ENCODE measurements around the gene SSTR3. TPM values are rescaled to one million over a fixed set of nuclear protein-coding genes. Genes with fewer than 3 reads are reported as not detected.

The SSTR3 gene
- total RNA-seq, 2 experiments from 2014 or later = 0.25 to 0.30 TPM

DNA sequence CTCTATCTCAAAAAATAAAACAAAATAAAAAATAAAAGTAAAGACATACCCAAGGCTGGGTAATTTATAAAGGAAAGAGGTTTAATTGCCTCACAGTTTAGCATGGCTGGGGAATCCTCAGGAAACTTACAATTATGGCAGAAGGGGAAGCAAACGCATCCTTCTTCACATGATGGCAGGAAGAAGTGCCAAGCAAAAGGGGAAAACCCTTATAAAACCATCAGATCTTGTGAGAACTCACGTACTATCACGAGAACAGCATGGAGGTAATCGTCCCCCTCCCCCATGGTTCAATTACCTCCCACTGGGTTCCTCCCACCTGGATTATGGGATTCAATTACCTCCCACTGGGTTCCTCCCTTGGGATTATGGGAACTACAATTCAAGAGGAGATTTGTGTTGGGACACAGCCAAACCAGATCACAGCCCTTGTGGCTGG is 8.3 kb upstream of the SSTR3 start:
- Histone ChIP-seq H3K79me2 (ENCODE audit: insufficient read depth, low read depth, low read length) (no peaks in the 10 kb centered on the region), H3K36me3 (ENCODE audit: insufficient read depth, low read length) (peaks cover 43% of the 10 kb centered on the region), H2AFZ (ENCODE audit: low read length) (no peak overlapping the region), H3K9me2 (ENCODE audit: insufficient read depth, low read length) (no peaks in the 10 kb centered on the region), H3K4me1 (ENCODE audit: insufficient read depth, low read length, poor library complexity, severe bottlenecking) (peaks cover 66% of the 10 kb centered on the region), H4K20me1 (ENCODE audit: insufficient read depth, low read length) (no peaks in the 10 kb centered on the region), H3K4me3 (ENCODE audit: low read depth, low read length, poor library complexity, severe bottlenecking) (no peak overlapping the region), H3K27ac (ENCODE audit: low read depth, low read length, poor library complexity, severe bottlenecking) (peak overlapping the region; percentile 84), H3K4me2 (ENCODE audit: low read length) (peak overlapping the region; percentile 69), H3K9me3 (ENCODE audit: low read length) (0 out of 2 replicates have a peak, but pooled peaks cover 4% of the 10 kb centered on the region)
- intact Hi-C loops (cut with micrococcal nuclease; ENCODE audit: unreplicated experiment) = no loop called here
- TF ChIP-seq, protein P1, sequence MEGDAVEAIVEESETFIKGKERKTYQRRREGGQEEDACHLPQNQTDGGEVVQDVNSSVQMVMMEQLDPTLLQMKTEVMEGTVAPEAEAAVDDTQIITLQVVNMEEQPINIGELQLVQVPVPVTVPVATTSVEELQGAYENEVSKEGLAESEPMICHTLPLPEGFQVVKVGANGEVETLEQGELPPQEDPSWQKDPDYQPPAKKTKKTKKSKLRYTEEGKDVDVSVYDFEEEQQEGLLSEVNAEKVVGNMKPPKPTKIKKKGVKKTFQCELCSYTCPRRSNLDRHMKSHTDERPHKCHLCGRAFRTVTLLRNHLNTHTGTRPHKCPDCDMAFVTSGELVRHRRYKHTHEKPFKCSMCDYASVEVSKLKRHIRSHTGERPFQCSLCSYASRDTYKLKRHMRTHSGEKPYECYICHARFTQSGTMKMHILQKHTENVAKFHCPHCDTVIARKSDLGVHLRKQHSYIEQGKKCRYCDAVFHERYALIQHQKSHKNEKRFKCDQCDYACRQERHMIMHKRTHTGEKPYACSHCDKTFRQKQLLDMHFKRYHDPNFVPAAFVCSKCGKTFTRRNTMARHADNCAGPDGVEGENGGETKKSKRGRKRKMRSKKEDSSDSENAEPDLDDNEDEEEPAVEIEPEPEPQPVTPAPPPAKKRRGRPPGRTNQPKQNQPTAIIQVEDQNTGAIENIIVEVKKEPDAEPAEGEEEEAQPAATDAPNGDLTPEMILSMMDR (conservative IDR thresholded peaks at IDR 0.05; ENCODE audit: low read length) = no peak
- no peak for TF ChIP-seq EZH2phosphoT487 (IDR thresholded peaks at IDR 0.05; ENCODE audit: borderline replicate concordance, low read depth, low read length)
- POLR2A ChIA-PET = interaction anchor here (0.9 kb wide), 1 partner anchor 9 kb away, joined by 3 read pairs; no protein-coding TSS in a partner anchor
- BruUV-seq (replicated peaks) = no TSS peak
- DNase-seq (ENCODE audit: low spot score) = no peak
- CTCF ChIA-PET (ENCODE audit: unreplicated experiment) = no interaction called here

DNA sequence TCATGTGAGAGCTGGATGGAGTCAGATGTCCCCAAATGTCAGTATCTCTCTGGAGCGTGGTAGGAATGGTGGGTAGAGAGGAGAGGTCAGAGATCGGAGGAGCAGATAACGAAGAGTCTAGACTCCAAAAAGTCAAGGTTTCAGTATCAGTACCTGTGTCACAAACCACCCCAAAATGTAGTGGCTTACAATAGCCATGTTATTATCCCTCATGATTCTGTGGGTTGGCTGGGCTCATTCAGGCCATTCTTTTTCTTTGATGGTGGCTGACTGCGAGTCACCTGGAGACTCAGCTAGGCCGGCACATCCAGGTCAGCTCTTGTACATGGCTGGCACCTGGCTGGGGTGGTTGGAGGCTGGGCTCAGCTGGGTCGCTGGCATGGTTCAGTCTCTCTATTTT is 7.3 kb upstream of the SSTR3 start:
- Histone ChIP-seq H4K20me1 (ENCODE audit: insufficient read depth, low read length) (no peaks in the 10 kb centered on the region), H3K4me3 (ENCODE audit: low read depth, low read length, poor library complexity, severe bottlenecking) (peak overlapping the region; percentile 35), H3K36me3 (ENCODE audit: insufficient read depth, low read length) (peaks cover 33% of the 10 kb centered on the region), H3K27ac (ENCODE audit: low read depth, low read length, poor library complexity, severe bottlenecking) (peak overlapping the region; percentile 84), H3K9me3 (ENCODE audit: low read length) (0 out of 2 replicates have a peak, but pooled peaks cover 4% of the 10 kb centered on the region), H2AFZ (ENCODE audit: low read length) (peak overlapping the region; percentile 53; the same call in 1 of the 2 replicates), H3K4me1 (ENCODE audit: insufficient read depth, low read length, poor library complexity, severe bottlenecking) (peaks cover 56% of the 10 kb centered on the region), H3K9me2 (ENCODE audit: insufficient read depth, low read length) (no peaks in the 10 kb centered on the region), H3K79me2 (ENCODE audit: insufficient read depth, low read depth, low read length) (no peaks in the 10 kb centered on the region), H3K4me2 (ENCODE audit: low read length) (peak overlapping the region; percentile 69)
- intact Hi-C loops (cut with micrococcal nuclease; ENCODE audit: unreplicated experiment) = loop anchor here (2.0 kb wide), 1 partner anchor 25 kb away; the partner anchor contains the start of gene RAC2
- no TSS peak for BruUV-seq (replicated peaks)
- ChIA-PET CTCF (ENCODE audit: unreplicated experiment) (interaction anchor here (1.1 kb wide), 1 partner anchor 23 kb away, joined by 3 read pairs; no protein-coding TSS in a partner anchor), POLR2A (interaction anchor here (0.8 to 1.4 kb wide), 3 partner anchors 9 to 25 kb away, joined by 3 read pairs; no protein-coding TSS in a partner anchor)
- no peak for DNase-seq (ENCODE audit: low spot score)
- TF ChIP-seq, protein P1 (conservative IDR thresholded peaks at IDR 0.05; ENCODE audit: low read length) = no peak
- TF ChIP-seq EZH2phosphoT487 (IDR thresholded peaks at IDR 0.05; ENCODE audit: borderline replicate concordance, low read depth, low read length) = no peak

Measured in OCI-LY7 (cell line).